Fibroblast of skin of right quadriceps (primary cell): ENCODE data around the gene EVPLL.
"Not testable (repeated sequence)": the region's sequence is repeated elsewhere in the genome, so short reads cannot be mapped to it uniquely, and the experiment has no call there.

Experiments
- DNase-seq: peaks from one replicate; pipeline ENCODE4 v3.0.0-alpha.2; 2013

EVPLL gene

GRCh38 chr17:18426639-18427038 lies 49.1 kb downstream of the EVPLL start:
- DNase-seq, result not testable (repeated sequence)

DNA sequence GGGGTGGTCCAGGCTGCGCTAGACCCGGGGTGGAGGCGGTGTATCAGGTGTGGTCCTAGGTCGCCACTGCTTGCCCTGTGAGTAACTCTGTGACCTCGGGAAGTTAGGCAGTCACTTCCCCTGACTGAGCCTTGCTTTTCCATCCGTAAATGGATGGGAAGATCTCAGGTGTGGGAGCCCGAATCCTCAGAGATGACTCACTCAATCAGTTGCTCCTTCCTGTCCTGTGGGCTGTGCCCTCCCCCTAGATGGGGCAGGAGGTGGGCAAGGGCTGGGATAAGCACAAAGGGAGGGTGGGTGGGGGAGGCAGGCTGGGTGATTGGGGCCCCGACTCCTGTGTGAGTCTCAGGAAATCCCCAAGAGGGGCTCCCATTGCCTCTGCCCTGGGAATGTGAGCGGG lies 54.6 kb downstream of the EVPLL start:
- not testable (repeated sequence) for DNase-seq
